T-helper 1 cell treated with Interleukin-12 subunit alpha and Interleukin-12 subunit beta and Interleukin-4 antibody, amounts not matched to agents 30 ng/mL and 1 ng/mL, for 36 hours (primary cell): ENCODE data around the gene METTL3. TPM values are rescaled to one million over a fixed set of nuclear protein-coding genes. Genes with fewer than 3 reads are reported as not detected.

Experiments
- intact Hi-C: fragments of 100-400 bp; cut with micrococcal nuclease; formaldehyde crosslinking; loops from one replicate; pipeline ENCODE4 v1.15.1; 2024
- total RNA-seq: library from RNA; stranded (reverse); gene quantifications from 2 replicates; pipeline ENCODE4 v1.2.3, GENCODE V29; 2022

METTL3 gene
- total RNA-seq, 1 donor from 2014 or later: 74.0 TPM

- intact Hi-C loops: no loop called here
These were observed 24.5 kb downstream of the METTL3 start for GRCh38 chr14:21486640-21487087.

DNA sequence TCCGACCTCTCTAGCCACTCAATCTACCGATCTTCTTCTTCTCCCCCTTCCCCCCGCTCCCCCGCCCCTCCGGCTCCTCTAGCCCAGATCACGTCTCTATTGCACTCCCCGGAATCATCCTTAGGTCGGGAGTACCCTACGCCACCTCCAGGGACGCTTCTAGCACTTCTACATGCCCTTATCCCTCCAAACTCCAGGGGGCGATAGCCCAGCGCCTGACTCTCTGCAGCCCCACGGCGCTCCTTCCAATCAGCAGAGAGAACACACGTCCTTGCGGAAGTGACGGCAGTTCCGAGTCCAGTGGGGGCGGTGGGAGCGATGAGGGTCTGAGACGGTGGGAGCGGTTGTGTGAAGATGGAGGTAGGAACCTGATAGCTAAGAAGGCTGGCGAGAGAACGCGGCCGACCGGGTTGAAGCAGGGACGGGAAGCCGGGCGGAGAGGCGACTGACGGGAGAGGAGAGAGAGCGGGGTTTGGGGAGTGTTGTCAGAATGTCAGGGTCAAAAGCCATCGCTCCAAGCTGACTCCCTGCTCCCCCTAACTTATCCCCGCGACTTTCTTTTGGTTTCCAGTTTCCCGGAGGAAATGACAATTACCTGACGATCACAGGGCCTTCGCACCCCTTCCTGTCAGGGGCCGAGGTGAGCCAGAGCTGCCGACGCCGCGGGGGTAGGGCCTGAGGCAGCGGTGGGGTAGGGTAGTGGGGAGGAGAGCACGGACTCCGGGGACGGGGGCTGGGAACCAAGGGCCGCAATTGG lies 34.0 kb downstream of the METTL3 start, which contains the start of the genes RAB2B and TOX4:
TSS of gene RAB2B (minus strand) at position 35 of the 757 bp plus-strand sequence. CDS start 87 bp downstream, outside the sequence.
TSS of gene TOX4 (plus strand) at position 271 of the 757 bp plus-strand sequence. CDS start at position 355, 84 bp downstream.
- intact Hi-C loops: loop anchor here (1.0 to 10.0 kb wide), 15 partner anchors 21 to 1618 kb away; partner anchors contain the start of genes ACIN1, ANG, C14orf119 and CHD8

- intact Hi-C loops: loop anchor here (1.0 to 10.0 kb wide), 6 partner anchors 374 to 1618 kb away; partner anchors contain the start of genes ACIN1, ANG, C14orf119 and PIP4P1
These were observed 34.6 kb downstream of the METTL3 start for GRCh38 chr14:21476523-21476924.

- intact Hi-C loops: loop anchor here (1.0 to 10.0 kb wide), 6 partner anchors 373 to 1619 kb away; partner anchors contain the start of genes ACIN1, ANG, C14orf119 and PIP4P1
These were observed 35.2 kb downstream of the METTL3 start for GRCh38 chr14:21475767-21476522.

GRCh38 chr14:21467616-21468015 lies 43.5 kb downstream of the METTL3 start:
- intact Hi-C loops: no loop called here

GRCh38 chr14:21455912-21456667 lies 55.0 kb downstream of the METTL3 start, which contains the start of gene CHD8:
TSS of gene CHD8 (minus strand) at chr14:21456123. CDS start at chr14:21431643, 24,480 bp downstream.
- intact Hi-C loops: loop anchor here (1.0 to 2.0 kb wide), 11 partner anchors 19 to 1113 kb away; partner anchors contain the start of genes HNRNPC, METTL3, PARP2 and SUPT16H

DNA sequence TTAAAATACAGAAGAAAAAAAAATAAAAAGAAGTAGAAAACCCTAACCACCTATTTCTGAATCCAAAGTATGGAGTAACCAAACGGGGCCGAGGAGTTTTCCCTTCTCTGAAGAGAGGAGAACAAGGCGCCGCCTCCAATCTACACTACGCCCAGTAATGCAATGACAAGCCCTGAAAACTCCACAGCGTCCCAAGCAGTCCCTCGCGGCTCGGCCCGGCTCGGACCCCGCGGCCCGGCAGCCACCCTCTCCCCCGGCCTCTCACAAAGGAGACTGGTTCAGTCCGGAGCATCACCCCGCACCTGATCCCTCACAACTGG lies 55.6 kb downstream of the METTL3 start:
- intact Hi-C loops: no loop called here

- intact Hi-C loops: no loop called here
These were observed 56.1 kb downstream of the METTL3 start for GRCh38 chr14:21454843-21455544.

GRCh38 chr14:21449899-21450216 lies 61.3 kb downstream of the METTL3 start:
- intact Hi-C loops: loop anchor here (1.0 kb wide), 1 partner anchor 66 kb away; the partner anchor contains the start of gene SUPT16H

Other genes with a start within 250 kb of the METTL3 start
- 713 and 715 TPM in 2 replicates for gene HNRNPC, start 241.9 kb downstream of the METTL3 start, total RNA-seq
- gene RPGRIP1, start 231.3 kb downstream of the METTL3 start, total RNA-seq: not detected in 2 replicates
- 104 and 111 TPM in 2 replicates for gene SUPT16H, start 127.3 kb downstream of the METTL3 start, total RNA-seq
- gene CHD8, start 55.2 kb downstream of the METTL3 start, total RNA-seq: 135 and 141 TPM in 2 replicates
- gene RAB2B, start 34.4 kb downstream of the METTL3 start, total RNA-seq: 35.4 and 35.6 TPM in 2 replicates
- 84.3 and 96.9 TPM in 2 replicates for gene TOX4, start 34.1 kb downstream of the METTL3 start, total RNA-seq
- 1.2 and 1.4 TPM in 2 replicates for gene SALL2, start 15.0 kb upstream of the METTL3 start, total RNA-seq
- gene OR10G3, start 68.7 kb upstream of the METTL3 start, total RNA-seq: not detected in 2 replicates
- gene OR10G2, start 123.6 kb upstream of the METTL3 start, total RNA-seq: not detected in 2 replicates
- not detected in 2 replicates for gene OR4E2, start 142.5 kb upstream of the METTL3 start, total RNA-seq
- gene OR4E1, start 162.5 kb upstream of the METTL3 start, total RNA-seq: 0.05 TPM in 1 of 2 replicates, not detected in the other